ENCODE measurements around the gene BRICD5.

Gene BRICD5

GRCh38 chr16:2180962-2181923 is 29.4 kb downstream of the BRICD5 start:
- DNase-seq = no peak
- H3K9me3 ChIP-seq (ENCODE audit: severe bottlenecking) = no peaks in the 10 kb centered on the region
- peaks cover 62% of the 10 kb centered on the region for H3K36me3 ChIP-seq
- H3K27ac ChIP-seq = no peak overlapping the region
- no peaks in the 10 kb centered on the region for H3K27me3 ChIP-seq (ENCODE audit: insufficient read depth, low read depth, severe bottlenecking)
- H3K4me3 ChIP-seq (ENCODE audit: low read depth, low read length) = no peak overlapping the region
- TF ChIP-seq CTCF (IDR thresholded peaks at IDR 0.05; ENCODE audit: low read depth, low read length) = no peak

GRCh38 chr16:2180461-2180860 is 30.2 kb downstream of the BRICD5 start:
- no peak overlapping the region for H3K27ac ChIP-seq
- H3K9me3 ChIP-seq (ENCODE audit: severe bottlenecking) = no peaks in the 10 kb centered on the region
- TF ChIP-seq CTCF (IDR thresholded peaks at IDR 0.05; ENCODE audit: low read depth, low read length) = no peak
- DNase-seq = no peak
- no peak overlapping the region for H3K4me3 ChIP-seq (ENCODE audit: low read depth, low read length)
- no peaks in the 10 kb centered on the region for H3K27me3 ChIP-seq (ENCODE audit: insufficient read depth, low read depth, severe bottlenecking)
- H3K36me3 ChIP-seq = peaks cover 70% of the 10 kb centered on the region

DNA sequence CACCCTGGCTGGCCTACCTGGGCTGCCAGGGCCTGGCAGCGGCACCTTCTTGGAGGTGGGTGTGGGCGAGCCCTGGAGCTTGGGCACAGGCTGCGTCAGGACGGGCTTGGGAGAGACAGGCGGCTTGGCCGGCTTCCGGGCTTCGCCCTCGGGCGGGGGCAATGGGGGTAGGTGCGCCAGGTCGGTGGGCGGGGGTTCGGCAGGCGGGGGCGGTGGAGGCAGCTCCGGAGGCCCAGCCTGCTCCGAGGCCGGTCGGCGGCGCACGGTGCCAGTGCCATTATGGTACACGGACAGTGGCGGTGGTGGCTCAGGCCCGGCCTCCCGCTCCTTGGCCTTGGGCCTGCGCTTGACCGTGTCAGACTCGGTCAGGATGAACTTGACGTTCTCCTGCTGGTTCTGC is 31.1 kb downstream of the BRICD5 start:
- DNase-seq = no peak
- Histone ChIP-seq H3K9me3 (ENCODE audit: severe bottlenecking) (no peaks in the 10 kb centered on the region), H3K36me3 (peaks cover 73% of the 10 kb centered on the region), H3K27me3 (ENCODE audit: insufficient read depth, low read depth, severe bottlenecking) (no peaks in the 10 kb centered on the region), H3K27ac (no peak overlapping the region), H3K4me3 (ENCODE audit: low read depth, low read length) (no peak overlapping the region)
- TF ChIP-seq CTCF (IDR thresholded peaks at IDR 0.05; ENCODE audit: low read depth, low read length) = no peak

DNA sequence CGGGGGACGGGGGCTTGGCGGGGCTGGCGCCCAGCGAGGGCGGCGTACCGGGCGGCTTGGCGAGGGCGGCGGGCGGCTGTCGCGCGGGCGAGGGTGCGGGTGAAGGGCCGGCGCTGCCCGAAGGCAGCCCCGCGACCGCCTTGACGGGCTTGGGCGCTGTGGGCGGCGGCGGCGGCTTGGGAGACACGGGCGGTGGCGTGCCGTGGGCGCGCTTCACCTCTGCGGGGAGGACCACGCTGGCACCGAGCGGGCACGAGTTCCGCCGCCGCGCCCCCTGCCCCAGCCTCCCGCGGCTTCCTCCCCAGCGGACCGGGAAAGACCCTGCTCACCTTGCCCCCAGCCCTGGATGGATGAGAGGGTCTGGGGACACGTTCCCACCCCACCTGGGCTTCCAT is 31.6 kb downstream of the BRICD5 start:
- Histone ChIP-seq H3K4me3 (ENCODE audit: low read depth, low read length) (no peak overlapping the region), H3K36me3 (peaks cover 76% of the 10 kb centered on the region), H3K27ac (no peak overlapping the region), H3K27me3 (ENCODE audit: insufficient read depth, low read depth, severe bottlenecking) (no peaks in the 10 kb centered on the region), H3K9me3 (ENCODE audit: severe bottlenecking) (no peaks in the 10 kb centered on the region)
- DNase-seq = no peak
- no peak for TF ChIP-seq CTCF (IDR thresholded peaks at IDR 0.05; ENCODE audit: low read depth, low read length)

DNA sequence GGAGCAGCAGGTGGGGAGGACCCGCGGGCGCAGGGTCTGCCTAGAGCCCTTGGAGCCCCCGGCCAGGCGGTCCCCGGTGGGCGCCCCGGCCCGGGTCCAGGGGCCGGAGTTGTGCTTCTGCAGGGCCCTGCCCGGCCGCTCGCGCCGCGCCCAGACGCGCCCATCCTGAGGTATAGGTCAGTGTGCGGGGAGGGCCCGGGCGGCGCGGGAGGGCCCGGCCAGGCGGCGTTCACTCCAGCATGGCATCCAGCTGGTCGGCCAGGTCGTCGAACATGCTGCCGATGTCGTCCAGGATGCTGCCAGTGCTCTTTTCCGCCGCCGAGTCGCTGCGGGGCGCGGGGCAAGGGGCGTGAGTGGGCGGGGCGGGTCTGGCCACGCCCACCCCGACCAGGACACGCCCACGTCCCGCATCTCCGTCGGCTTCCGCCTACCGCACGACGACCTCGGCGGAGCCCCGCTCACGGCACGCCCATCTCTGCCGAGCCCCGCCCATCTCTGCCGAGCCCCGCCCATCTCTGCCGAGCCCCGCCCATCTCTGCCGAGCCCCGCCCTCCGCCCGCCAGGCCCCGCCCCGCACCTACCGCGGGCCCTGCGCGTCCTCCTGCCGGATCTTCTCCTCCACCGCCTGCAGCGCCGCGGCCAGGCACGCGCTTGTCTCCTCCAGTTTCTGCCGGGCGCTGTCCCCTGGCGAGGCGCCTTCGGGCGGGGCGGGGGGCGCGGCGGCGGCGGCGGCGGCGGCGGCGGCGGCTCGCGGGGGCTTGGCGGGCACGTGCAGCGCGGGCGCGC is 32.1 kb downstream of the BRICD5 start:
- H3K36me3 ChIP-seq = peaks cover 77% of the 10 kb centered on the region
- no peaks in the 10 kb centered on the region for H3K9me3 ChIP-seq (ENCODE audit: severe bottlenecking)
- TF ChIP-seq CTCF (IDR thresholded peaks at IDR 0.05; ENCODE audit: low read depth, low read length) = no peak
- H3K4me3 ChIP-seq (ENCODE audit: low read depth, low read length) = no peak overlapping the region
- no peak overlapping the region for H3K27ac ChIP-seq
- no peaks in the 10 kb centered on the region for H3K27me3 ChIP-seq (ENCODE audit: insufficient read depth, low read depth, severe bottlenecking)
- DNase-seq = no peak
